OCI-LY1 (cell line): ENCODE measurements around the gene PDE4D.
"Not testable (repeated sequence)": the region's sequence is repeated elsewhere in the genome, so short reads cannot be mapped to it uniquely, and the experiment has no call there.

Experiments used
- EZH2 ChIP-seq: fragments of 200-600 bp; sonication (generic), shearing (Covaris generic); IDR thresholded peaks from 2 replicates; pipeline ENCODE4 v1.8.0; 2017; ENCODE audit warnings: borderline replicate concordance, mixed run types, mild to moderate bottlenecking, antibody characterized with exemption, low read length, moderate library complexity, mixed read lengths
- TF ChIP-seq, protein P1 (sequence below): fragments of 200-600 bp; sonication (generic), shearing (Covaris generic); IDR thresholded peaks from 2 replicates; pipeline ENCODE4 v1.5.1; 2017; ENCODE audit warnings: mild to moderate bottlenecking, antibody characterized with exemption, low read length, moderate library complexity, mixed read lengths

DNA sequence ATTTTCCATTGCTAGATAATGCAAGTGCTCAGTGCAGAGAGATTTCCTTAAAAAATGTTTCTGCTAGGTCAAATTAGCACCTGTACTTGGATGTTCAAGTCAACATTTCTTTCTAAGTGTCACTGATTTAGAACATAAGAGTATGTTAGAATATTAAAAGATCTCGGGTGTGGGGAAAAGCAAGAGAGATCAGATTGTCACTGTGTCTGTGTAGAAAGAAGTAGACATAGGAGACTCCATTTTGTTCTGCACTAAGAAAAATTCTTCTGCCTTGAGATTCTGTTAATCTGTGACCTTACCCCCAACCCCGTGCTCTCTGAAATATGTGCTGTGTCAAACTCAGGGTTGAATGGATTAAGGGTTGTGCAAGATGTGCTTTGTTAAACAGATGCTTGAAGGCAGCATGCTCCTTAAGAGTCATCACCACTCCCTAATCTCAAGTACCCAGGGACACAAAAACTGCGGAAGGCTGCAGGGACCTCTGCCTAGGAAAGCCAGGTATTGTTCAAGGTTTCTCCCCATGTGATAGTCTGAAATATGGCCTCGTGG lies 429.8 kb downstream of the PDE4D start:
- TF ChIP-seq, protein P1, sequence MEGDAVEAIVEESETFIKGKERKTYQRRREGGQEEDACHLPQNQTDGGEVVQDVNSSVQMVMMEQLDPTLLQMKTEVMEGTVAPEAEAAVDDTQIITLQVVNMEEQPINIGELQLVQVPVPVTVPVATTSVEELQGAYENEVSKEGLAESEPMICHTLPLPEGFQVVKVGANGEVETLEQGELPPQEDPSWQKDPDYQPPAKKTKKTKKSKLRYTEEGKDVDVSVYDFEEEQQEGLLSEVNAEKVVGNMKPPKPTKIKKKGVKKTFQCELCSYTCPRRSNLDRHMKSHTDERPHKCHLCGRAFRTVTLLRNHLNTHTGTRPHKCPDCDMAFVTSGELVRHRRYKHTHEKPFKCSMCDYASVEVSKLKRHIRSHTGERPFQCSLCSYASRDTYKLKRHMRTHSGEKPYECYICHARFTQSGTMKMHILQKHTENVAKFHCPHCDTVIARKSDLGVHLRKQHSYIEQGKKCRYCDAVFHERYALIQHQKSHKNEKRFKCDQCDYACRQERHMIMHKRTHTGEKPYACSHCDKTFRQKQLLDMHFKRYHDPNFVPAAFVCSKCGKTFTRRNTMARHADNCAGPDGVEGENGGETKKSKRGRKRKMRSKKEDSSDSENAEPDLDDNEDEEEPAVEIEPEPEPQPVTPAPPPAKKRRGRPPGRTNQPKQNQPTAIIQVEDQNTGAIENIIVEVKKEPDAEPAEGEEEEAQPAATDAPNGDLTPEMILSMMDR: not testable (repeated sequence)
- not testable (repeated sequence) for TF ChIP-seq EZH2
